Putamen (tissue), 1 donor: ENCODE measurements around the gene APCDD1.
A peak's percentile ranks its signal among the peaks of the same experiment; 100 is the strongest.

Experiments used
- DNase-seq: peaks from one replicate; pipeline ENCODE4 v3.0.0-alpha.2; 2016; ENCODE audit warnings: low spot score

APCDD1 gene

GRCh38 chr18:10453806-10454680, at the start of gene APCDD1:
Gene APCDD1, plus strand, starts transcription at chr18:10454635. Its CDS starts 347 bp downstream, at chr18:10454982.
- DNase-seq, result peak; percentile 93

GRCh38 chr18:10405014-10405493, 49.4 kb upstream of the APCDD1 start:
- DNase-seq, result no peak

GRCh38 chr18:10405816-10406663, 48.4 kb upstream of the APCDD1 start:
- DNase-seq, result no peak

DNA sequence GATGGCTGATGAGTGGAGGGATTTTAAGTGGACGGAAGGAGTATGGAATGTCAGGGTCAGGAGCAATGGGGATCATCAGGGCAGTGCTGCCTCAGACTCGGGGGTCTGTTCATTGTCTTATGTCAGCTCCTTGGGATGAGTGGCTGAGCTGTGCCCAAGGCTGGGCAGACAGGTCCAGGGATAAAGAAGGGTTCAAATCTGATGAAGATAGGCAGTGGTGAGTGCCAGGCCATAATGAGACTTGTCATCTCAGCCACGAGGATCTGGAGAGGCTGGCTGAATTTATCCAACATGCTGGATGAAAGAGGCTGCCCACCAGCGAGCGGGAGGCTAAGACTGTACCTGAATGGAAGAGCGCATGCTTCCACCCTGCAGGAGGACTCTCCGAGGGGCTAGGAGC, 46.3 kb upstream of the APCDD1 start:
- DNase-seq, result no peak

DNA sequence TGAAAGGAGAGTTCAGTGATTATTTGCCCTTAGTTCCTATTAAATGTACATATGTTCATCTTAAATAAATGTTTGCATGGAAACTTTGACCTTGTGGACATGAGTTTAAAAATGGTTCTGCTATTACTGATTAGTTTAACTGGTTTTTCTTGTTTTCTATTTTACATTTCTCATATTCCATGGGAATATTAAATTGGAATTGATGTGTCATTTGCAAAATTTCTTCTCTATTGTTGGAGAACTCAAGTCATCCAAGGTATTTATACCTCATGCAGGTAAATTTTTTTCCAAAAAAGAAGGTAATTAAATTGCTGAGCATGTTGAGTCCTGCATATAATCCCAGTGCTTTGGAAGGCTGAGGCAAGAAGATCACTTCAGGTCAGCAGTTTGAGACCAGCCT, 45.4 kb upstream of the APCDD1 start:
- no peak for DNase-seq

DNA sequence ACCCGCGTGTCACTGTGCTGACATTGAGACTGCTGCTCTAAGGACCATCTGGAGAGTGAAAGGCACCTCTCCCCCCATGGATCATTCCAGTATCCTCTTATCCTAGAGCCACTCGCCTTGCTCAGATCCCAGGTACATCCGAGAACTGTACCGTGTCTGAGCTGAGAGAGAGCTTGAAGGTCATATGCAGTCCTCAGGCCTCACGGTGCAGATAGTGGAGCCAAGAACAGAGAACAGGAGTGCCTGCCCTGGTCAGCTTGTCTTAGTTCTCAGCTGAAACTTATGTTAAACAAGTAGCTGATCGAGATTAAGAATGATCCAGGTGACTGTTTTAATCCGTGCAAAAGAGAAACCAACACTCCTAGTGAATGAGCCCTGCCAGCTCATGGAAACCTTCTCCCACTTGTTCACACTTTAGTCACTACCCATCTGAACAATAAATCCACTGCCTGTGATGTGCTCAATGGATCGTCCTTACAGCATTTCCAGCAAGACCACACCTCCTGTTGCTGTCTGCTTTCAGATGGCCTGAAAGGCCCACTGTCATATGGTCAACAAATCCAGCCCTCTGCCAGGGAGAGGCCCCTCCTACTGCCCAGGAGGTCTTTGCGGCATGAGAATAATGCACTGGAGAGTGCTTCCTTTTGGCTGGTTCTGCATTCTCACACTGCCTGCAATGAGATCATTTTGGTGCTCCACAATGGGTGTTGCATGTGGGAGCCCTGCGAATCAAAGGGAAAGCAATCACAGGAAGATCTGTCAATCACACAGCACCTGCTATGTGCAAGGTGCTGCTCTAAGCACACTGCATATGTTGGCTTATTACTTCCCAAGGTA, 43.7 kb upstream of the APCDD1 start:
- DNase-seq, result no peak

GRCh38 chr18:10412933-10413332, 41.5 kb upstream of the APCDD1 start:
- no peak for DNase-seq

GRCh38 chr18:10413722-10414121, 40.7 kb upstream of the APCDD1 start:
- DNase-seq, result no peak

GRCh38 chr18:10414293-10414842, 40.1 kb upstream of the APCDD1 start:
- no peak for DNase-seq

DNA sequence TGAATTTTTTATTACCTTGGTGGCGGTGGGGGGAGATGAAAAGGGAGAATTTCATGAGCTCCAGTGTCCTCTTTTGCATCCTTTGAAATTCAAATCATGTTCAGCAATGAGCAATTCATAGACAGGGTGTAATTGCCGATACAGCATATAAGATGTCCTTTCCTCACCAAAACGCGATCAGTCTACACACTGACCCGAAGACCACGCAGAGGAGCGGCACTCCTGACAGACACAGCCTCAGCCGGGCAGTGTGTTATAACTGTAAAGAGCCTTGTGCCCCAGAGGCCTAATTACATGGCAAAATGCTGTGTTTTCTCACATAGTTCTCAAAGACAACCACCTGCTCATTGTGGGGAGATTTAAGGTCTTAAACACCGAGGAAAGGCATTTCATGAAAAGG, 38.4 kb upstream of the APCDD1 start:
- no peak for DNase-seq

- no peak for DNase-seq
Observed at GRCh38 chr18:10417191-10417590, 37.2 kb upstream of the APCDD1 start.

DNA sequence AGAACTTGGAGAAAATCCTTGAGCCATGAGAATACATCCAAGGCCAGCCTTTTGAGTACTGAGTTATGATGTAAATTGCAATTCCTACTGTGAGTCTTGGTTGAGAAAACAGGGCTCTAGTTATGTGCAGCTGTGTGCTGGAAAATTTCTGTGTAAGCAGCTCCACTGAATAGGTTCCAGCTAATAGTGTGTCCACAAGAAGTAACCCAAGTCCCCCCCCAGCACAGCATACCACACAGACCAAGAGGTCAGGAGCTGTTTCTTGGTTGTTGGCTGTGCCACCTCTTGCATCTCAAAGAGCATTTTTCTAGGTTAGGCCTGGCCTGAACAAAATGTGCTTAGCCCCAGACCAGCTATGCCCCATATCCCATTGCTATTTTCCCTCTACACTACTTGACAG, 36.8 kb upstream of the APCDD1 start:
- no peak for DNase-seq

- no peak for DNase-seq
Observed at GRCh38 chr18:10418836-10419235, 35.6 kb upstream of the APCDD1 start.

GRCh38 chr18:10419420-10420103, 34.9 kb upstream of the APCDD1 start:
- DNase-seq, result no peak

GRCh38 chr18:10420561-10421352, 33.7 kb upstream of the APCDD1 start:
- DNase-seq, result no peak

- no peak for DNase-seq
Observed at GRCh38 chr18:10421859-10422258, 32.6 kb upstream of the APCDD1 start.

DNA sequence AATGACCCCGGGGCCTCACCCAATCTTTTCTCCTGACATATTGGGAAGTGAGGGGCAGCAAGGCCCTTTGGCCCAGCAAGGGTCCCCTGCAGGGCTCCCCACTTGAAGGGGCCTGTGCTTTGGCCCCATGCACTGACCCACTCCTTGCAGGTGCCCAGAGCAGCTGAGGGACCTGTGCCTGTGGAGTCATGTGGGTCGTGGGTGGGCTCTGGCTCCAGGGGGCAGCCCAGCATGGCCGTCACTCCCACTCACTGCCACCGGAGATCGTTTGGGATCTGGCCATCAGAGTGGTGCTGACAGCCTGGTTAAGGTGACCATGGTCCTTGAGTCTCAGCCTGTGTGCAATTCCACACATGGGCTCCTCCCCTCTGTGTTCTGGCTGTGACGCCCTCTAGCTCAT, 31.7 kb upstream of the APCDD1 start:
- no peak for DNase-seq

DNA sequence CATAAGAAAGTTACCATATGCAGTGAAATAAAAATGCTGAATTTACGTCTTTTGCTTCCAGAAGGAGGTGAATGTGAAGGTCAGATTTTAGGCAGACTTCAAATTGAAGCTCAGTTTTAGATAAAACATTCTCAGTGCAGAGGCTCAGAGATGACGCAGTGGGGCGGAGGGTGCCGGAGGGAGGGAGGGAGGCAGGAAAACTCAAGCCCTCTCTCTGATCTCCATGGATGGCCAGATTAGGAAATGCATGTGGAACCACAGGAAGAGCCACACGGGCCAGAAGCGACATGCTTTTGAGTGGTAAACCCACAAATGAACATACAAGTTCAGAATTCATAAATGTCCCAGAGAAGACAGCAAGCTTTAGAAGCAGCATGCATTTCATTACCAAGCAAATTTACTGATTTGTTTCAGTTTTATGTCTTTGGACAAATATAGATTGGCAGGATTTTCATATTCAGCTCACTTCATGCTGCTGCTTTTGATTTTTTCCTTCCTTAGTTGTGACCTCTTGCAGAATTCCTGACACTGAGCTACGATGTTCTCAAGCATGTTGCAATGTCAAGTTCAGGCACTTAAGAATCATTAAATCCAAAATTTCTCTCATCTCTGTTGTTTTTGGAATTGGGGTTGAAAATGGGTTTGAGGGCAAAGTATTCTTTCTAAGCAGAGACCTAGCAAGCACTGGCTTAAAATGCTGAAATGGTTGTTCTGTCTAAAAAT, 29.7 kb upstream of the APCDD1 start:
- DNase-seq, result no peak

GRCh38 chr18:10430677-10431076, 23.8 kb upstream of the APCDD1 start:
- no peak for DNase-seq

GRCh38 chr18:10431680-10432079, 22.8 kb upstream of the APCDD1 start:
- no peak for DNase-seq
